Measurements from ENCODE around the gene CABYR. TPM values are rescaled to one million over a fixed set of nuclear protein-coding genes. Genes with fewer than 3 reads are reported as not detected.

CABYR gene
- total RNA-seq, 4 donors from 2014 or later, result 1.1 to 1.5 TPM; not detected in 2

DNA sequence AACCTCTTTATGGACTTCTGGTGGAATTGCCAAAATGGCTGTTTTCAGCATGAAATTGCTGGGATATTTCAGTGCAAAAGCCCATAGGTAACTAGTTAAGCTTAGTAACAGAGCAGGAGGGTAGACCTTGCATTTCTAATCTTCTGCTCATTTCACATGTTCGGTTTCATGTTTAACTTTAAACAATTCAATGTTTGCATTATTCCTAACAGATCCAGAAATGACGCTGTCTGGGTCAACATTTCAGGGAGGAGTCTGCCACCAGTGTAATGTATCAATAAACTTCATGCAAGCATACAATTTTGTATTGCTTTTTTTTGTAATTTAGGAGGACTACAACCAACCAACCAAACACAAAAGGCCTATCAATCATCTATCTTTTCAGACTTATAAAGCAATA is 22.4 kb downstream of the CABYR start:
- intact Hi-C loops (cut with DNase I; ENCODE audit: low total_unique reads) (no loop called here), in situ Hi-C loops (cut with MboI; ENCODE audit: low pct_ligation_motif_present in 1 of 4, low pct_unique_long_range_greater_than_20kb in 1 of 4, low sequenced_read_pairs in 3 of 4) (no loop called here)
- H3K36me3 ChIP-seq, result peaks cover 0 to 21% (median 9%) of the 10 kb centered on the region in 4 donors
- H3K27ac ChIP-seq, result no peak overlapping the region
- H3K27me3 ChIP-seq, result no peaks in the 10 kb centered on the region
- DNase-seq, result no peak
- WGBS, 2 donors (ENCODE audit: low coverage in 1 of 2), result 49 to 50% methylated on average over 2 of the region's 2 CpGs
- H3K4me1 ChIP-seq, result no peaks in the 10 kb centered on the region
- TF ChIP-seq POLR2AphosphoS5 (IDR thresholded peaks at IDR 0.05) (no peak), POLR2A (IDR thresholded peaks at IDR 0.05) (no peak)
- TF ChIP-seq, protein P1, sequence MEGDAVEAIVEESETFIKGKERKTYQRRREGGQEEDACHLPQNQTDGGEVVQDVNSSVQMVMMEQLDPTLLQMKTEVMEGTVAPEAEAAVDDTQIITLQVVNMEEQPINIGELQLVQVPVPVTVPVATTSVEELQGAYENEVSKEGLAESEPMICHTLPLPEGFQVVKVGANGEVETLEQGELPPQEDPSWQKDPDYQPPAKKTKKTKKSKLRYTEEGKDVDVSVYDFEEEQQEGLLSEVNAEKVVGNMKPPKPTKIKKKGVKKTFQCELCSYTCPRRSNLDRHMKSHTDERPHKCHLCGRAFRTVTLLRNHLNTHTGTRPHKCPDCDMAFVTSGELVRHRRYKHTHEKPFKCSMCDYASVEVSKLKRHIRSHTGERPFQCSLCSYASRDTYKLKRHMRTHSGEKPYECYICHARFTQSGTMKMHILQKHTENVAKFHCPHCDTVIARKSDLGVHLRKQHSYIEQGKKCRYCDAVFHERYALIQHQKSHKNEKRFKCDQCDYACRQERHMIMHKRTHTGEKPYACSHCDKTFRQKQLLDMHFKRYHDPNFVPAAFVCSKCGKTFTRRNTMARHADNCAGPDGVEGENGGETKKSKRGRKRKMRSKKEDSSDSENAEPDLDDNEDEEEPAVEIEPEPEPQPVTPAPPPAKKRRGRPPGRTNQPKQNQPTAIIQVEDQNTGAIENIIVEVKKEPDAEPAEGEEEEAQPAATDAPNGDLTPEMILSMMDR (IDR thresholded peaks at IDR 0.05), result no peak
- H3K9me3 ChIP-seq, result no peaks in the 10 kb centered on the region
- no peak overlapping the region for H3K4me3 ChIP-seq

DNA sequence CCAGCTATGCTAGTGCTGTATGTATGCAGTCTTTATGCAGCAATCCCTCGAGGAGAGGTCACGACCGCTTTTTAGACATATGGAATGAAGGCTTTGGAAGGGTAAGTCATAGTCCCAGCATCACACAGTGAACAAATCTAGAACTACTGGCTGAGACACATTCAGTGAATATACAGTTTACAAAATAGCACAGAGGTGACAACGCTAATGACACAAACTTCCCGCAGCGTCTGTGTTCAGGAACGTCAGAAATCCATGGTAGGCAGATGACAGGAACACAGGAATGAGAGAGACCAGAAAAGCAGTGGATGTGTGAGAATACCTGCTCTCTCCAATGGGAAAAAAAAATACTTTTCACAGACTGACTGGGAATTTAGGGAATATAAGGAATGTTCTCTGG is 29.6 kb downstream of the CABYR start:
- DNase-seq, result no peak
- Histone ChIP-seq H3K27me3 (no peaks in the 10 kb centered on the region), H3K4me3 (no peak overlapping the region), H3K36me3 (peaks cover 0 to 31% (median 0%) of the 10 kb centered on the region in 4 donors), H3K9me3 (no peaks in the 10 kb centered on the region), H3K27ac (no peak overlapping the region), H3K4me1 (no peaks in the 10 kb centered on the region)
- in situ Hi-C loops (cut with MboI; ENCODE audit: low pct_ligation_motif_present in 1 of 4, low pct_unique_long_range_greater_than_20kb in 1 of 4, low sequenced_read_pairs in 3 of 4) (no loop called here), intact Hi-C loops (cut with DNase I; ENCODE audit: low total_unique reads) (no loop called here)
- TF ChIP-seq EP300 (IDR thresholded peaks at IDR 0.05; ENCODE audit: low read depth), result no peak
- no peak for TF ChIP-seq POLR2AphosphoS5 (IDR thresholded peaks at IDR 0.05)
- TF ChIP-seq POLR2A (IDR thresholded peaks at IDR 0.05), result no peak
- TF ChIP-seq, protein P1 (IDR thresholded peaks at IDR 0.05), result no peak
- 93 to 94% methylated on average over 5 to 7 of the region's 7 CpGs for WGBS, 2 donors (ENCODE audit: low coverage in 1 of 2)

DNA sequence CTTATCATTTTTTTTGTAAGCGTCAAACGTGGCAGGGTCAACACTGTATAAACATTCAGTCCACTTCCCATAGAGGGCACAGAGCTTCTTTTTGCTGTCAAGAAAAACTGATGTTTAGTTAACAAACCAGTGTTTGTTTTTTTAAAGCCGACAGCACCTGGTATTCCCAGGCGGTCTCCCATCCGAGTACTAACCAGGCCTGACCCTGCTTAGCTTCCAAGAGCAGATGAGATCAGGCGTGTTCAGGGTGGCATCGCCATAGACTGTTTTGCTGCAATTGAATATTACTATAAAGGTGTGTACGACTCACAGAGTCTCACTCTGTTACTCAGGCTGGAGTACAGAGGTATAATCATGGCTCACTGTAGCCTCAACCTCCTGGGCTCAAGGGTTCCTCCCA is 31.5 kb downstream of the CABYR start:
- no peak for DNase-seq
- Histone ChIP-seq H3K27me3 (no peaks in the 10 kb centered on the region), H3K27ac (no peak overlapping the region), H3K4me1 (no peaks in the 10 kb centered on the region), H3K36me3 (peaks cover 0 to 24% (median 2%) of the 10 kb centered on the region in 4 donors), H3K4me3 (no peak overlapping the region), H3K9me3 (no peaks in the 10 kb centered on the region)
- in situ Hi-C loops (cut with MboI; ENCODE audit: low pct_ligation_motif_present in 1 of 4, low pct_unique_long_range_greater_than_20kb in 1 of 4, low sequenced_read_pairs in 3 of 4), result no loop called here
- 78 to 87% methylated on average over 3 to 8 of the region's 8 CpGs for WGBS, 2 donors (ENCODE audit: low coverage in 1 of 2)
- TF ChIP-seq POLR2AphosphoS5 (IDR thresholded peaks at IDR 0.05) (no peak), EP300 (IDR thresholded peaks at IDR 0.05; ENCODE audit: low read depth) (no peak), POLR2A (IDR thresholded peaks at IDR 0.05) (no peak)
- TF ChIP-seq, protein P1 (IDR thresholded peaks at IDR 0.05), result no peak
- intact Hi-C loops (cut with DNase I; ENCODE audit: low total_unique reads), result loop anchor here (10.0 kb wide), 1 partner anchor 104 kb away; no protein-coding TSS in a partner anchor

DNA sequence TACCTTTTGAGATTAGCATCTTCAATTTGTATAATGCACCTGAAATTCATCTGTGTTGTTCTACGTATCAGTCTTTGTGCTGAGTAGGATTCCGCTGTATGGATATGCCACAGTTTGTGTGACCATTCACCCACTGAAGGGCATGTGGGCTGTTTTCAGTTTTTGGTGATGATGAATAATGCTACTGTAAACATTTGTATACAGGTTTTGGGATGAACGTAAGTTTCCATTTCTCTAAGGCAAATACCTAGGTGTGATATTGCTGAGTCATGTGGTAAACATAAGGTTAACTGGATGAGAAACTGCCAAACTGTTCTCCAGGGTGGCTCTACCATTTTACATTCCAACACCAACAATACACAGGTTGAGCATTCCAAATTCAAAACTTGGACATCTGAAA is 35.1 kb downstream of the CABYR start:
- in situ Hi-C loops (cut with MboI; ENCODE audit: low pct_ligation_motif_present in 1 of 4, low pct_unique_long_range_greater_than_20kb in 1 of 4, low sequenced_read_pairs in 3 of 4), result no loop called here
- Histone ChIP-seq H3K27me3 (no peaks in the 10 kb centered on the region), H3K9me3 (no peaks in the 10 kb centered on the region), H3K27ac (no peak overlapping the region), H3K4me3 (no peak overlapping the region), H3K4me1 (peaks cover 0 to 9% (median 0%) of the 10 kb centered on the region in 4 donors), H3K36me3 (peaks cover 0 to 3% (median 1%) of the 10 kb centered on the region in 4 donors)
- WGBS, 2 donors (ENCODE audit: low coverage in 1 of 2), result 69 to 100% methylated on average over 1 to 3 of the region's 3 CpGs
- no peak for TF ChIP-seq EP300 (IDR thresholded peaks at IDR 0.05; ENCODE audit: low read depth)
- no peak for TF ChIP-seq POLR2A (IDR thresholded peaks at IDR 0.05)
- TF ChIP-seq, protein P1 (IDR thresholded peaks at IDR 0.05), result no peak
- TF ChIP-seq POLR2AphosphoS5 (IDR thresholded peaks at IDR 0.05), result no peak
- intact Hi-C loops (cut with DNase I; ENCODE audit: low total_unique reads), result loop anchor here (10.0 kb wide), 1 partner anchor 101 kb away; no protein-coding TSS in a partner anchor
- DNase-seq, result no peak

Data from transverse colon (tissue), 4 donors.